HEK293T (cell line): ENCODE results near the gene RHBDD1.

Experiments used
- BHLHE40 ChIP-seq: fragments of 450-650 bp; IDR thresholded peaks from 2 replicates; pipeline ENCODE4 v1.6.1; 2016; ENCODE audit warnings: mild to moderate bottlenecking, moderate library complexity, borderline replicate concordance
- CTBP1 ChIP-seq: fragments of 450-650 bp; IDR thresholded peaks from 2 replicates; pipeline ENCODE4 v1.6.1; 2016; ENCODE audit warnings: borderline replicate concordance
- ELF4 ChIP-seq: fragments of 450-650 bp; IDR thresholded peaks from 2 replicates; pipeline ENCODE4 v1.6.1; 2017; ENCODE audit warnings: antibody characterized with exemption
- FOXA1 ChIP-seq: fragments of 450-650 bp; IDR thresholded peaks from 2 replicates; pipeline ENCODE4 v1.6.1; 2016; ENCODE audit warnings: mild to moderate bottlenecking
- FOXK2 ChIP-seq: fragments of 450-650 bp; IDR thresholded peaks from 2 replicates; pipeline ENCODE4 v1.6.1; 2016; ENCODE audit warnings: mild to moderate bottlenecking
- FOXM1 ChIP-seq: fragments of 450-650 bp; IDR thresholded peaks from 2 replicates; pipeline ENCODE4 v1.6.1; 2017; ENCODE audit warnings: mild to moderate bottlenecking, borderline replicate concordance
- L3MBTL2 ChIP-seq: fragments of 450-650 bp; conservative IDR thresholded peaks from 2 replicates; pipeline ENCODE4 v1.6.1; 2016; ENCODE audit warnings: mild to moderate bottlenecking
- PKNOX1 ChIP-seq: fragments of 450-650 bp; IDR thresholded peaks from 2 replicates; pipeline ENCODE4 v1.6.1; 2016
- SP1 ChIP-seq: fragments of 450-650 bp; IDR thresholded peaks from 2 replicates; pipeline ENCODE4 v1.6.1; 2017
- SUZ12 ChIP-seq: fragments of 450-650 bp; IDR thresholded peaks from 2 replicates; pipeline ENCODE4 v1.6.1; 2016; ENCODE audit warnings: mild to moderate bottlenecking
- TARDBP ChIP-seq: fragments of 450-650 bp; IDR thresholded peaks from 2 replicates; pipeline ENCODE4 v1.6.1; 2016
- ZNF384 ChIP-seq: fragments of 450-650 bp; IDR thresholded peaks from 2 replicates; pipeline ENCODE4 v1.6.1; 2016

GRCh38 chr2:226881287-226881686, 45.4 kb downstream of the RHBDD1 start:
- TF ChIP-seq L3MBTL2 (no peak), SUZ12 (no peak), TARDBP (no peak), CTBP1 (no peak), SP1 (no peak), FOXA1 (no peak), PKNOX1 (no peak), FOXM1 (no peak), ELF4 (no peak), BHLHE40 (no peak), ZNF384 (no peak), FOXK2 (no peak)
